Measurements from ENCODE around the gene ABCA9. TPM values are rescaled to one million over a fixed set of nuclear protein-coding genes. Genes with fewer than 3 reads are reported as not detected.
A peak's percentile ranks its signal among the peaks of the same experiment; 100 is the strongest.
"Not testable (repeated sequence)": the region's sequence is repeated elsewhere in the genome, so short reads cannot be mapped to it uniquely, and the experiment has no call there.

Gene ABCA9
- polyA plus RNA-seq, 1 experiment, result 0.06 TPM

- TF ChIP-seq CTCF (IDR thresholded peaks at IDR 0.05; ENCODE audit: insufficient read depth, low read depth, low read length), result peak; percentile 32; the same call in 1 of the 2 replicates
- no peak for DNase-seq (ENCODE audit: low read depth)
- no peaks in the 10 kb centered on the region for H3K36me3 ChIP-seq (ENCODE audit: control insufficient read depth, insufficient read depth, low read length)
- CTCF ChIA-PET, result interaction anchor here (1.1 kb wide), 1 partner anchor 11 kb away, joined by 3 read pairs; no protein-coding TSS in a partner anchor
- no peak overlapping the region for H3K4me3 ChIP-seq (ENCODE audit: low read depth, low read length)
- no peaks in the 10 kb centered on the region for H3K27me3 ChIP-seq (ENCODE audit: control insufficient read depth, insufficient read depth, low read length)
- POLR2A ChIA-PET, result no interaction called here
These were observed 24.2 kb upstream of the ABCA9 start for GRCh38 chr17:69084911-69085310.

- Histone ChIP-seq H3K27me3 (ENCODE audit: control insufficient read depth, insufficient read depth, low read length) (no peaks in the 10 kb centered on the region), H3K4me3 (ENCODE audit: low read depth, low read length) (no peak overlapping the region), H3K36me3 (ENCODE audit: control insufficient read depth, insufficient read depth, low read length) (no peaks in the 10 kb centered on the region)
- no peak for TF ChIP-seq CTCF (IDR thresholded peaks at IDR 0.05; ENCODE audit: insufficient read depth, low read depth, low read length)
- DNase-seq (ENCODE audit: low read depth), result no peak
- CTCF ChIA-PET, result no interaction called here
- POLR2A ChIA-PET, result no interaction called here
These were observed 22.0 kb upstream of the ABCA9 start for GRCh38 chr17:69082696-69083095.

- Histone ChIP-seq H3K4me3 (ENCODE audit: low read depth, low read length) (no peak overlapping the region), H3K27me3 (ENCODE audit: control insufficient read depth, insufficient read depth, low read length) (no peaks in the 10 kb centered on the region), H3K36me3 (ENCODE audit: control insufficient read depth, insufficient read depth, low read length) (no peaks in the 10 kb centered on the region)
- DNase-seq (ENCODE audit: low read depth), result no peak
- POLR2A ChIA-PET, result no interaction called here
- TF ChIP-seq CTCF (IDR thresholded peaks at IDR 0.05; ENCODE audit: insufficient read depth, low read depth, low read length), result no peak
- CTCF ChIA-PET, result no interaction called here
These were observed 18.1 kb upstream of the ABCA9 start for GRCh38 chr17:69078864-69079263.

GRCh38 chr17:69075823-69076222, 15.1 kb upstream of the ABCA9 start:
- Histone ChIP-seq H3K4me3 (ENCODE audit: low read depth, low read length) (no peak overlapping the region), H3K36me3 (ENCODE audit: control insufficient read depth, insufficient read depth, low read length) (no peaks in the 10 kb centered on the region), H3K27me3 (ENCODE audit: control insufficient read depth, insufficient read depth, low read length) (no peaks in the 10 kb centered on the region)
- ChIA-PET CTCF (no interaction called here), POLR2A (no interaction called here)
- DNase-seq (ENCODE audit: low read depth), result no peak
- TF ChIP-seq CTCF (IDR thresholded peaks at IDR 0.05; ENCODE audit: insufficient read depth, low read depth, low read length), result no peak

- DNase-seq (ENCODE audit: low read depth); H3K27me3 ChIP-seq (ENCODE audit: control insufficient read depth, insufficient read depth, low read length); H3K36me3 ChIP-seq (ENCODE audit: control insufficient read depth, insufficient read depth, low read length); POLR2A ChIA-PET; H3K4me3 ChIP-seq (ENCODE audit: low read depth, low read length); CTCF ChIA-PET: not testable (repeated sequence)
These were observed 12.7 kb upstream of the ABCA9 start for GRCh38 chr17:69073392-69073791.

- POLR2A ChIA-PET; H3K4me3 ChIP-seq (ENCODE audit: low read depth, low read length); CTCF ChIA-PET; H3K36me3 ChIP-seq (ENCODE audit: control insufficient read depth, insufficient read depth, low read length); DNase-seq (ENCODE audit: low read depth); H3K27me3 ChIP-seq (ENCODE audit: control insufficient read depth, insufficient read depth, low read length): not testable (repeated sequence)
These were observed 12.1 kb upstream of the ABCA9 start for GRCh38 chr17:69072803-69073256.

- DNase-seq (ENCODE audit: low read depth); POLR2A ChIA-PET; H3K4me3 ChIP-seq (ENCODE audit: low read depth, low read length); CTCF ChIA-PET; H3K27me3 ChIP-seq (ENCODE audit: control insufficient read depth, insufficient read depth, low read length); H3K36me3 ChIP-seq (ENCODE audit: control insufficient read depth, insufficient read depth, low read length): not testable (repeated sequence)
These were observed 10.5 kb upstream of the ABCA9 start for GRCh38 chr17:69071233-69071586.

- DNase-seq (ENCODE audit: low read depth); POLR2A ChIA-PET; H3K36me3 ChIP-seq (ENCODE audit: control insufficient read depth, insufficient read depth, low read length); CTCF ChIA-PET; H3K4me3 ChIP-seq (ENCODE audit: low read depth, low read length); H3K27me3 ChIP-seq (ENCODE audit: control insufficient read depth, insufficient read depth, low read length): not testable (repeated sequence)
These were observed 9.9 kb upstream of the ABCA9 start for GRCh38 chr17:69070378-69071232.

Data from BJ (cell line).